ENCODE measurements around the gene GPBP1L1. TPM values are rescaled to one million over a fixed set of nuclear protein-coding genes. Genes with fewer than 3 reads are reported as not detected.
A peak's percentile ranks its signal among the peaks of the same experiment; 100 is the strongest.
"Not testable (repeated sequence)": the region's sequence is repeated elsewhere in the genome, so short reads cannot be mapped to it uniquely, and the experiment has no call there.

GPBP1L1 gene
- total and polyA plus RNA-seq, 5 donors = 47.9 to 83.1 (median 77.4) TPM

GRCh38 chr1:45679123-45679522 is 7.2 kb downstream of the GPBP1L1 start:
- Histone ChIP-seq H3K4me3 (ENCODE audit: low read length) (no peak overlapping the region), H3K9me3 (ENCODE audit: control insufficient read depth, low read length) (no peaks in the 10 kb centered on the region), H3K27me3 (ENCODE audit: control insufficient read depth, insufficient read depth) (no peaks in the 10 kb centered on the region), H3K4me1 (ENCODE audit: control insufficient read depth, insufficient read depth, low read length) (peaks cover 10% of the 10 kb centered on the region), H3K27ac (ENCODE audit: low read length) (peak overlapping the region; percentile 70)
- ATAC-seq = peak; percentile 20 to 25
- 1% methylated on average over 3 of the region's 3 CpGs for WGBS
- intact Hi-C loops (cut with DNase I) = no loop called here
- no peak for DNase-seq

DNA sequence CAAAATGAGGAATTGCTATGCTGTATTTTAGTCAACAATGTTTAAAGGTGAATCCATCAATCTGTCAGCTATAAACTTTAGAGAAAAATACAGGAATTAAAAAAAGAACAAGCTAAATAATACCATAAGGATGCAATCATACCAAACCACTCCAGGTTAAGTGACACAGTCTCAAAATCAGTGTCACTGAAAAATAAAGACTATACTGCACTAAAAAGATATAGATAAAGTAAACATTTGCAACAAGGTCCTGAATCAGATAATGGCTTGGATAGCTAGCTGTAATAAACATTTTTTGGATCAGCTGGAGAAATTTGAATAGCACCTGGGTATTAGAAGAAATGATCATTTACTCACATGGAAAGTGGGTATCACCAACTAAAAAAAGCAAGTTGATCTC is 7.8 kb downstream of the GPBP1L1 start:
- no peak for ATAC-seq

GRCh38 chr1:45677751-45678245 is 8.5 kb downstream of the GPBP1L1 start:
- Histone ChIP-seq H3K4me1 (ENCODE audit: control insufficient read depth, insufficient read depth, low read length) (peaks cover 17% of the 10 kb centered on the region), H3K27me3 (ENCODE audit: control insufficient read depth, insufficient read depth) (no peaks in the 10 kb centered on the region), H3K27ac (ENCODE audit: low read length) (no peak overlapping the region), H3K9me3 (ENCODE audit: control insufficient read depth, low read length) (no peaks in the 10 kb centered on the region), H3K4me3 (ENCODE audit: low read length) (no peak overlapping the region)
- WGBS = 65% methylated on average over 3 of the region's 3 CpGs
- no peak for DNase-seq
- no peak for ATAC-seq
- intact Hi-C loops (cut with DNase I) = no loop called here

More for the DNA sequence above, 7.8 kb downstream of the GPBP1L1 start:
- intact Hi-C loops (cut with DNase I) = no loop called here
- H3K4me3 ChIP-seq (ENCODE audit: low read length) = no peak overlapping the region
- H3K27me3 ChIP-seq (ENCODE audit: control insufficient read depth, insufficient read depth) = no peaks in the 10 kb centered on the region
- H3K27ac ChIP-seq (ENCODE audit: low read length) = no peak overlapping the region
- peaks cover 11% of the 10 kb centered on the region for H3K4me1 ChIP-seq (ENCODE audit: control insufficient read depth, insufficient read depth, low read length)
- no peak for DNase-seq
- no peaks in the 10 kb centered on the region for H3K9me3 ChIP-seq (ENCODE audit: control insufficient read depth, low read length)

DNA sequence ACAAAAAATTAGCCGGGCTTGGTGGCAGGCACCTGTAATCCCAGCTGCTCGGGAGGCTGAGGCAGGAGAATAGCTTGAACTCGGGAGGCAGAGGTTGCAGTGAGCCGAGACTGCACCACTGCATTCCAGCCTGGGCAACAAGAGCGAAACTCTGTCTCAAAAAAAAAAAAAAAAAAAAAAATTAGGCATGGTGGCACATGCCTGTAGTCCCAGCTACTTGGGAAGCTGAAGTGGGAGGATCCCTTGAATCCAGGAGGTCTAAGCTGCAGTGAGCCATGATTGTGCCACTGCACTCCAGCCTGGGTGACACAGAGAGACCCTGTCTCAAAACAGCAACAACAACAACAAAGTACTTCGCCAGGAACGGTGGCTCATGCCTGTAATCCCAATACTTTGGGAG is 9.8 kb downstream of the GPBP1L1 start:
- intact Hi-C loops (cut with DNase I); DNase-seq; H3K27ac ChIP-seq (ENCODE audit: low read length); H3K4me3 ChIP-seq (ENCODE audit: low read length); H3K27me3 ChIP-seq (ENCODE audit: control insufficient read depth, insufficient read depth); H3K9me3 ChIP-seq (ENCODE audit: control insufficient read depth, low read length); ATAC-seq: not testable (repeated sequence)
- WGBS = 88% methylated on average over 7 of the region's 7 CpGs
- H3K4me1 ChIP-seq (ENCODE audit: control insufficient read depth, insufficient read depth, low read length) = peaks cover 17% of the 10 kb centered on the region

DNA sequence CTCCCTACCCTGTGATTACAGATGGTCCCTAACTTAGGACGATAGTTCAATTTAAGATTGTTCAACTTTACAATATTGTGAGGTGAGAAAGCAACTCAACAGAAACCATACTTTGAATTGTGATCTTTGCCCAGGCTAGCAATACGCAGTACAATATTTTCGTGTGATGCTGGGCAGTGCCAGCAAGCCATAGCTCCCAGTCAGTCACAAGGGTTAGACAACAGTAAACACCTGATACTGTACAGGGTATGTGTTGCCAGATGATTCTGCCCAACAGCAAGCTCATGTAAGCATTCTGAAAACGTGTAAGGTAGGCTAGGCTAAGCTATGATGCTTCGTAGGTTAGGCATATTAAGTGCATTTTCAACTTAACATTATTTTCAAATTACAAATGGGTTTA is 11.9 kb downstream of the GPBP1L1 start:
- peak; percentile 46 to 47 for ATAC-seq
- 66% methylated on average over 5 of the region's 5 CpGs for WGBS
- intact Hi-C loops (cut with DNase I) = no loop called here
- no peak overlapping the region for H3K27ac ChIP-seq (ENCODE audit: low read length)
- H3K4me3 ChIP-seq (ENCODE audit: low read length) = no peak overlapping the region
- no peaks in the 10 kb centered on the region for H3K27me3 ChIP-seq (ENCODE audit: control insufficient read depth, insufficient read depth)
- H3K9me3 ChIP-seq (ENCODE audit: control insufficient read depth, low read length) = no peaks in the 10 kb centered on the region
- peaks cover 16% of the 10 kb centered on the region for H3K4me1 ChIP-seq (ENCODE audit: control insufficient read depth, insufficient read depth, low read length)
- no peak for DNase-seq

GRCh38 chr1:45673956-45674355 is 12.4 kb downstream of the GPBP1L1 start:
- Histone ChIP-seq H3K4me3 (ENCODE audit: low read length) (no peak overlapping the region), H3K4me1 (ENCODE audit: control insufficient read depth, insufficient read depth, low read length) (peaks cover 16% of the 10 kb centered on the region), H3K9me3 (ENCODE audit: control insufficient read depth, low read length) (no peaks in the 10 kb centered on the region), H3K27me3 (ENCODE audit: control insufficient read depth, insufficient read depth) (no peaks in the 10 kb centered on the region), H3K27ac (ENCODE audit: low read length) (peak overlapping the region; percentile 37)
- ATAC-seq = no peak
- intact Hi-C loops (cut with DNase I) = no loop called here
- 86% methylated on average over 4 of the region's 4 CpGs for WGBS
- DNase-seq = no peak

GRCh38 chr1:45669859-45670655 is 16.3 kb downstream of the GPBP1L1 start:
- Histone ChIP-seq H3K27ac (ENCODE audit: low read length) (no peak overlapping the region), H3K4me3 (ENCODE audit: low read length) (no peak overlapping the region), H3K27me3 (ENCODE audit: control insufficient read depth, insufficient read depth) (no peaks in the 10 kb centered on the region), H3K4me1 (ENCODE audit: control insufficient read depth, insufficient read depth, low read length) (peaks cover 15% of the 10 kb centered on the region), H3K9me3 (ENCODE audit: control insufficient read depth, low read length) (no peaks in the 10 kb centered on the region)
- WGBS = 69% methylated on average over 6 of the region's 6 CpGs
- ATAC-seq = no peak
- DNase-seq = no peak
- intact Hi-C loops (cut with DNase I) = no loop called here

DNA sequence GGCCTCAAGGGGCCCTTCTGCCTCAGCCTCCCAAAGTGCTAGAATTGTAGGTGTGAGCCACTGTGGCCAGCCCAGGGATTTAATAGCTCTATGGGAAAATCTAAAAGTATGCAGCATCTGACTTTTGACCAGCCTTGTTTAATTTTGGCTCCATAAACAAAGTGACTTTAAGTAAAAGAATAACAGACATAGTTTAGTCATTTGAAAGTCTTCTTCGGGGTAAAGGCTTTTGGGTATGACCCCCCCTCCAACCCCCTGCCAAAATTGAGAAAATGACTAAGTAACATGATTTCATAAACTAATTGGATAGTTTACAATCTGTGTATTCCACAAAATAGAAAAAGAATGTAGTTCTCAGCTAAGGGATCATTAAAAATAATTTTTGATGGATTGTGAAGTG is 17.0 kb downstream of the GPBP1L1 start:
- DNase-seq (no peak), ATAC-seq (no peak)
- peaks cover 15% of the 10 kb centered on the region for H3K4me1 ChIP-seq (ENCODE audit: control insufficient read depth, insufficient read depth, low read length)
- 69% methylated on average over 1 of the region's 1 CpG for WGBS
- H3K9me3 ChIP-seq (ENCODE audit: control insufficient read depth, low read length) = no peaks in the 10 kb centered on the region
- intact Hi-C loops (cut with DNase I) = no loop called here
- H3K27me3 ChIP-seq (ENCODE audit: control insufficient read depth, insufficient read depth) = no peaks in the 10 kb centered on the region
- H3K27ac ChIP-seq (ENCODE audit: low read length) = no peak overlapping the region
- H3K4me3 ChIP-seq (ENCODE audit: low read length) = no peak overlapping the region

- Histone ChIP-seq H3K4me3 (ENCODE audit: low read length) (no peak overlapping the region), H3K9me3 (ENCODE audit: control insufficient read depth, low read length) (no peaks in the 10 kb centered on the region), H3K27ac (ENCODE audit: low read length) (no peak overlapping the region), H3K4me1 (ENCODE audit: control insufficient read depth, insufficient read depth, low read length) (peaks cover 13% of the 10 kb centered on the region), H3K27me3 (ENCODE audit: control insufficient read depth, insufficient read depth) (no peaks in the 10 kb centered on the region)
- intact Hi-C loops (cut with DNase I) = no loop called here
- ATAC-seq = no peak
- DNase-seq = no peak
- WGBS = 96% methylated on average over 4 of the region's 4 CpGs
These were observed 17.8 kb downstream of the GPBP1L1 start for GRCh38 chr1:45668526-45668925.

- DNase-seq (no peak), ATAC-seq (no peak)
- whole genome bisulfite sequencing = 72% methylated on average over 8 of the region's 8 CpGs
- H3K27ac ChIP-seq (ENCODE audit: low read length) = no peak overlapping the region
- H3K9me3 ChIP-seq (ENCODE audit: control insufficient read depth, low read length) = no peaks in the 10 kb centered on the region
- intact Hi-C loops (cut with DNase I) = no loop called here
- no peaks in the 10 kb centered on the region for H3K27me3 ChIP-seq (ENCODE audit: control insufficient read depth, insufficient read depth)
- peaks cover 10% of the 10 kb centered on the region for H3K4me1 ChIP-seq (ENCODE audit: control insufficient read depth, insufficient read depth, low read length)
- H3K4me3 ChIP-seq (ENCODE audit: low read length) = no peak overlapping the region
These were observed 18.8 kb downstream of the GPBP1L1 start for GRCh38 chr1:45667321-45668111.

- no peaks in the 10 kb centered on the region for H3K27me3 ChIP-seq (ENCODE audit: control insufficient read depth, insufficient read depth)
- no peak overlapping the region for H3K27ac ChIP-seq (ENCODE audit: low read length)
- DNase-seq (no peak), ATAC-seq (no peak)
- peaks cover 10% of the 10 kb centered on the region for H3K4me1 ChIP-seq (ENCODE audit: control insufficient read depth, insufficient read depth, low read length)
- WGBS = 62% methylated on average over 2 of the region's 2 CpGs
- H3K4me3 ChIP-seq (ENCODE audit: low read length) = no peak overlapping the region
- intact Hi-C loops (cut with DNase I) = no loop called here
- H3K9me3 ChIP-seq (ENCODE audit: control insufficient read depth, low read length) = no peaks in the 10 kb centered on the region
These were observed 19.5 kb downstream of the GPBP1L1 start for GRCh38 chr1:45666836-45667235.

Measured in right cardiac atrium (tissue), 5 donors.